Thoracic aorta (tissue), 2 donors: ENCODE results near the gene ANKRD65. TPM values are rescaled to one million over a fixed set of nuclear protein-coding genes. Genes with fewer than 3 reads are reported as not detected.

Experiments used
- ATAC-seq: fragments of 150-250 bp; one replicate; pipeline ENCODE4 v1.8.0; 2017; ENCODE audit warnings: low read depth; ENCODE audit not compliant: insufficient number of reproducible peaks, low FRiP score
- DNase-seq: peaks from one replicate; pipeline ENCODE4 v3.0.0-alpha.2; 2020; ENCODE audit warnings: low spot score
- H3K27ac ChIP-seq, 2 donors: fragments of 200-600 bp; sonication (generic); 1 replicate in 1 of 2; 2 replicates in 1 of 2; pipeline ENCODE4 v1.5.1; 2016; ENCODE audit warnings: mild to moderate bottlenecking in 2 of 2, moderate library complexity in 2 of 2
- H3K27me3 ChIP-seq: fragments of 200-600 bp; sonication (generic); replicated peaks from 2 replicates; pipeline ENCODE4 v1.6.0; 2016; ENCODE audit warnings: mild to moderate bottlenecking; ENCODE audit not compliant: insufficient read depth
- H3K36me3 ChIP-seq: fragments of 200-600 bp; sonication (generic); one replicate; pipeline ENCODE4 v1.5.1; 2016
- H3K4me1 ChIP-seq, 2 donors: fragments of 200-600 bp; sonication (generic); 1 replicate in 1 of 2; 2 replicates in 1 of 2; pipeline versions ENCODE4 v1.5.1 to v1.6.0; 2016; ENCODE audit warnings: low read depth in 2 of 2, mild to moderate bottlenecking in 1 of 2; ENCODE audit not compliant: control insufficient read depth in 1 of 2
- H3K4me3 ChIP-seq: fragments of 200-600 bp; sonication (generic); 2 replicates; pipeline ENCODE4 v1.5.1; 2016; ENCODE audit warnings: mild to moderate bottlenecking
- H3K9me3 ChIP-seq: fragments of 200-600 bp; sonication (generic); 2 replicates; pipeline ENCODE4 v1.5.1; 2016
- total RNA-seq, 2 donors: library from RNA; depleted of rRNA; stranded (reverse); fragments of >200 nt; gene quantifications; one replicate each; pipeline versions ENCODE4 v1.1.0 to v1.2.3, GENCODE V29; 2016
- TF ChIP-seq, protein P1 (sequence below): fragments of 200-600 bp; sonication (generic); IDR thresholded peaks from one replicate; pipeline ENCODE4 v1.5.1; 2019; ENCODE audit warnings: antibody characterized with exemption

Gene ANKRD65
- total RNA-seq, 2 donors from 2014 or later, result 0.68 TPM; not detected in 1

GRCh38 chr1:1438531-1439381 lies 17.7 kb upstream of the ANKRD65 start:
- no peaks in the 10 kb centered on the region for H3K36me3 ChIP-seq
- no peaks in the 10 kb centered on the region for H3K9me3 ChIP-seq
- TF ChIP-seq, protein P1, sequence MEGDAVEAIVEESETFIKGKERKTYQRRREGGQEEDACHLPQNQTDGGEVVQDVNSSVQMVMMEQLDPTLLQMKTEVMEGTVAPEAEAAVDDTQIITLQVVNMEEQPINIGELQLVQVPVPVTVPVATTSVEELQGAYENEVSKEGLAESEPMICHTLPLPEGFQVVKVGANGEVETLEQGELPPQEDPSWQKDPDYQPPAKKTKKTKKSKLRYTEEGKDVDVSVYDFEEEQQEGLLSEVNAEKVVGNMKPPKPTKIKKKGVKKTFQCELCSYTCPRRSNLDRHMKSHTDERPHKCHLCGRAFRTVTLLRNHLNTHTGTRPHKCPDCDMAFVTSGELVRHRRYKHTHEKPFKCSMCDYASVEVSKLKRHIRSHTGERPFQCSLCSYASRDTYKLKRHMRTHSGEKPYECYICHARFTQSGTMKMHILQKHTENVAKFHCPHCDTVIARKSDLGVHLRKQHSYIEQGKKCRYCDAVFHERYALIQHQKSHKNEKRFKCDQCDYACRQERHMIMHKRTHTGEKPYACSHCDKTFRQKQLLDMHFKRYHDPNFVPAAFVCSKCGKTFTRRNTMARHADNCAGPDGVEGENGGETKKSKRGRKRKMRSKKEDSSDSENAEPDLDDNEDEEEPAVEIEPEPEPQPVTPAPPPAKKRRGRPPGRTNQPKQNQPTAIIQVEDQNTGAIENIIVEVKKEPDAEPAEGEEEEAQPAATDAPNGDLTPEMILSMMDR, result no peak
- no peak overlapping the region for H3K27ac ChIP-seq
- DNase-seq (no peak), ATAC-seq (no peak)
- no peak overlapping the region for H3K4me3 ChIP-seq
- H3K27me3 ChIP-seq, result no peaks in the 10 kb centered on the region
- peaks cover 9 to 30% of the 10 kb centered on the region in 2 donors for H3K4me1 ChIP-seq

GRCh38 chr1:1437904-1438376 lies 16.9 kb upstream of the ANKRD65 start:
- TF ChIP-seq, protein P1, result no peak
- Histone ChIP-seq H3K36me3 (no peaks in the 10 kb centered on the region), H3K4me1 (peaks cover 9 to 36% of the 10 kb centered on the region in 2 donors), H3K27ac (no peak overlapping the region), H3K9me3 (no peaks in the 10 kb centered on the region), H3K4me3 (no peak overlapping the region), H3K27me3 (no peaks in the 10 kb centered on the region)
- ATAC-seq, result no peak
- no peak for DNase-seq

GRCh38 chr1:1437033-1437903 lies 16.2 kb upstream of the ANKRD65 start:
- Histone ChIP-seq H3K4me3 (no peak overlapping the region), H3K27me3 (no peaks in the 10 kb centered on the region), H3K27ac (no peak overlapping the region), H3K36me3 (no peaks in the 10 kb centered on the region), H3K9me3 (no peaks in the 10 kb centered on the region), H3K4me1 (peaks cover 9 to 36% of the 10 kb centered on the region in 2 donors)
- TF ChIP-seq, protein P1, result no peak
- no peak for DNase-seq
- ATAC-seq, result no peak

- TF ChIP-seq, protein P1, result no peak
- no peak overlapping the region for H3K27ac ChIP-seq
- DNase-seq, result no peak
Measured at GRCh38 chr1:1436630-1437032, 15.6 kb upstream of the ANKRD65 start.

More at GRCh38 chr1:1436630-1437032, 15.6 kb upstream of the ANKRD65 start:
- Histone ChIP-seq H3K4me3 (peak overlapping the region; percentile 69), H3K9me3 (no peaks in the 10 kb centered on the region), H3K36me3 (no peaks in the 10 kb centered on the region), H3K4me1 (peaks cover 9 to 38% of the 10 kb centered on the region in 2 donors), H3K27me3 (no peaks in the 10 kb centered on the region)
- ATAC-seq, result no peak
